SK-MEL-5 (cell line): ENCODE measurements around the gene GINS2. TPM values are rescaled to one million over a fixed set of nuclear protein-coding genes. Genes with fewer than 3 reads are reported as not detected.

Source experiments
- DNase-seq: peaks from one replicate; pipeline ENCODE4 v3.0.0-alpha.2; 2016; ENCODE audit warnings: low read depth, low spot score
- in situ Hi-C: cut with HindIII; loops from 2 replicates; pipeline ENCODE4 v1.10.0; 2016; ENCODE audit warnings: low sequenced_read_pairs, high pct_unique_total_duplicates, low pct_unique_long_range_greater_than_20kb
- total RNA-seq: library from RNA; depleted of rRNA; stranded (reverse); fragments of >200 nt; shearing (Covaris generic); gene quantifications from 2 replicates; pipeline ENCODE4 v1.2.3, GENCODE V29; 2014

Gene GINS2
- total RNA-seq, 1 experiment from 2014 or later, result 10.9 TPM

DNA sequence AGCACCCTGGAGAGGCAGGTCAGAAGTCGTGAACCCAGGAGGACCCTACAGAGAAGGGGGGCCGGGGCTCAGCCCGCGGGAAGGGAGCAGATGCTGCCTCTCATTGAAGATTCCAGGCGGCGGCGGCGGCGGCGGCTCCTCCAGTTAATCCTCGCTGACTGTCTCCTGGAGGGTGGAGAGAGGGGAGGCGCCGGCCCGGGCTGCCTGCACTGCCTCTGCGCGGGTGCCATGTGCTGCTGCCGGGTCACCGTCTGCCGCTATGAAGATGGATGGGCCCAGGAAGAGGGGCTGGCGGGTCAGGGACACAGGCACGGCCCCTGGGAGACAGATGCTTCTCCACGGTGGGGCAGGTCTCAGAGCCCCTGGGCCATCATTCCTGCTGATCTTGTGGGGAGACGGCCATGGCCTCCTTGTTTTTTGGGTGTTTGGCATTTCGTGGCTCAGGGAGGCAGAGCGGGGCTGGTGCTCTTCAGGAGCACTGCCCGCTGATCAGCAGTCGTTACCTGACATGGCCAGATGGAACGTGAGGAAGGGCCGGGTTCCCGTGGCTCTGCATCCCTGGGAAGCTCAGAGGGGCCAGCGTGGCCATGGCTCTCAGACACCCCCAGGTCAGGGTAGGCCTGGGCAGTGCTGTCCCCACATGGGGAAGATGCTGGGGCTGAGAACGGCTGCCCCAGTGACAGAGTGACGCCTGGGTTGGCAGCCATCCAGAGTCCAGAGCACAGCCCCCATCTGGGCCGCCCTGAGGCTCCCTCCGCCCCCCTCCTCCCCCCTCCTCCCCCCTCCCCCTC is 36.1 kb downstream of the GINS2 start:
- in situ Hi-C loops, result no loop called here
- no peak for DNase-seq

DNA sequence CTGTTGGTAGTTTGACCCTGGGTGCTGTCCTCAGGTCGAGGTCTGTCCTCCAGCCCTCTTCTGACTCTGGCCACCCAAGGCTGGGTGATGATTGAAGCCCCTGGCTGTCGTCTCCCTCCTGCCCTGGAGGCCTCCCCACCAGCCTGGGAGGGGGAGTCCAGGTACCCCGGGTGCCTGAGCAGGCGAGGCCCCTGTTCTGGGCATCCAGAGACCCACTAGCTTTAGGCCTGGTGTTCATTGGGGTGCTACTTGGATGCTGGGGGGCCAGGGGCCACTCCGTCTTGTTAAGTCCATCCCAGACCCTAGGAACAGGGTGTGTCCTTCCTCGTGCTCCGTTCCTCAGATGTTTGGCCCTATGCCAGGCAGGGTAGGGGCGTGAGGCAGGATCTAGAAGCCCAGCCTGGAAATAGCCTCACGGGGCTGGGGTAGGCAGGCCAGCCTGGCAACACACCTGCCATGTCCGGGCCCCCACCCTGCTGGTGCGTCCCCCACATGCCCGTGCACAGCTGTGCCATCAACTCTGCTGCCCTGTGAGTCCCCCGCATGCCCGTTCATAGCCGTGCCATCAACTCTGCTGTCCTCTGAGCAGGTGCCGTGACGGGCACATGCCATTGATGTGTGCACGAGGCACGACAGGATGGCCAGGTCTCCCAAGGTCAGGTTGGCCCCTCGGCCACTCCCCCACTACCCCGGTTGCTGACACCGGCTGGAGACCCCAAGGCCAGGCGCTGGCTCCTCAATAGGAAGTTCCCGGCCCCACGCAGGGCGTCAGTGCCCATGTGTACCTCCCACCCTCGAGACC is 36.9 kb downstream of the GINS2 start:
- in situ Hi-C loops, result no loop called here
- no peak for DNase-seq

DNA sequence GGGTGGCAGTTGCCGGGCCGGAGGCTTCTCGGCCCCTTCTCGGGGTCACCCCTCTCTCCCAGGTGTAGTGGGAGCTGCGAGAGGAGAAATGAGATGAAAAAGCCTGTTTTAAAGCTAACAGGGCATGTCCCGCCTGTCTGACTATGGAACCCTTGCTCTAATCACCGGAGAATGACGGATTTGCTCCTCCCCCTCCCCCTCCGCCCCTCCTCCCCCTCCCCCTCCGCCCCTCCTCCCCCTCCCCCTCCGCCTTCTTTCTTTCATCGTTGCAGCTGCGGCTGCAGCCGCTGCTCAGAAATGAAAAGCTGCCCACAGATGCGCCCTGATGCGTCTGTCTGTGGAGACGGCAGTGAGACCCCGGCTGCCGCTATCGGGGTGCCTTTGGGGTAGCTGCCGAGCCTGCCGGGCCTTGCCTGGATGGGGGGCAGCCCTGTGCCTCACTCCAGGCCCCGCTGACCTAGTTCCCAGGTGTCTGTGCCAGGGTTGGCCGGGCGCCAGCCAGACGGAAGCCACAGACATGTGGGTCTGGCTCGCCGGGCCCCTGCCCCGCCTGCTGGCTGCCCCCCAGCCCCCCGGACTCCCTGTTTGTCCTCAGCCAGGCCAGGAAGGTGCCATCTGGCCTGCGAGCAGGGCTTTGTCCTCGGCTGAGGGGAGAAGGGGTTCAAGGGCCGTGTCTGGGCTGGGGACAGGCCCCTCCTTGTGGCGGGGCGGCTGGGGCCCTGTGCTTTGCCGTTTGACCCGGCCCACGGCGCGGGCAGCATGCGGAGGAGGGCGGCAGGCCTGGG is 37.7 kb downstream of the GINS2 start:
- DNase-seq, result no peak
- in situ Hi-C loops, result no loop called here

DNA sequence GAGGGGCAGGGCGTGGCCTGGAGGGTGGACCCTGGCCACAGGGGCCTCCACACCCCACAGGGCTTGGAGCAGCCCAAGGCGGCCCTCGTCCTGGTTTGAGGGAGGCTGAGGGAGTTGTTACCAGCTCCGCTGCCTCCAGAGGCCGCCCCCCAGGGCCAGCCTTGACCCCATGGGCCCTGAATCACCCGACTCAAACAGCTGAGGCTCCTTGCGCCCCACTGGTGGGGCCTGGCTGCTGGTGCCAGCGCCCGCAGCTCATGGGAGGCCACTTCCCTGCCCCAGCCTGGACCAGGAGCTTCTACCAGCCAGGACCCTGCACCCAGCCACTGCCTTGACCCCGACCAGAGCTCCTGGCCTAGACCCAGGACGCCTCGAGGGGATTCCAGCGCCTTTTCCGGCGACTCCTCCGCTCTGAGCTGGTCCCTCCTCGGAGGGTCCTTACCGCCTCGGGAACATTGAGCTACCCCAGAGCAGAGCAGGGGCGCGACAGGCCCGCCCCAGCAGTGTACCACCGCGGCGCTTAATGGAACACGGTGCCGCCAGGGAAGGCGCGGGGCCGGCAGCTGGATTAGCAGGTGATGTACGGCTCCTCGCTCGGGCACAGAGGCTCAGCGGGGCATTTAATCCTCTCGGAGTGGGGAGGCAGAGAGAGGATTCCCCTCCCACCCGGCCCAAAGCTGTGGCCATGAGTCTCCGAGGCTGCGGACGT is 38.5 kb downstream of the GINS2 start:
- in situ Hi-C loops, result no loop called here
- DNase-seq, result no peak

DNA sequence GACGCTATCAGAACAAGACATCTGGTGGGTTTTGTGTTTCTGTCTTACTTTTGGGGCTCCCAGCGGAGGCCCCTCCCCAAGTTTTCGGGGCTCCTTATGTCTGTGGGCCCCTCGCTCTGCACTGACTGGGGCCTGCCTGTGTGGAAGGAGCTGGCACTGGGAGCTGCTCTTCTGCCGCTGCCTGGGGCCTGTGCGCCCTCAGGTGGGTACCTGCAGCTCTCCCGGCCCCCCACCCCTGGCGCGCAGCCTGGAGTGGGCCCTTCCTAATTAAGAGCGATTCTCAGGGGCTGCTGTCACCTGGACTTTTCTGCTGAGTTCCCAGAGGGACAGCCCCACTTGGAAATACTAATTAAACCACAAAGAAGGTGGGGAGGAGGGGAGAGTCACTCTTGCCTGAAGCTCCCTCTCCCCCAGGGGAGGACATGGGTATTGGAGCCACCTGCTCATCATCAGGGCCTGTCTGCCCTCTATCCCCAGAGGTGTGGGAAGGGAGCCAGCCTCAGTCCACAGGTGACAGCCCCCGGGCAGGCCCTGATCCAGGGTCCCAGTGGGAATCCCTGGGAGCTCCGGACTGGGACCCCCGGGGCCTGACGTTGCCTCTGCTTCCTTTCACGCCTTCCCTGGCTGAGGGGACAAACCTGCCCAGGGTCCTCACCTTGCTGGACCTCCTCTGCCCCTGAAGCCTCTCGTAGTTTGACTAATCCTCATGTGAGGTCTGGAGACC is 39.2 kb downstream of the GINS2 start:
- DNase-seq, result no peak
- in situ Hi-C loops, result no loop called here

DNA sequence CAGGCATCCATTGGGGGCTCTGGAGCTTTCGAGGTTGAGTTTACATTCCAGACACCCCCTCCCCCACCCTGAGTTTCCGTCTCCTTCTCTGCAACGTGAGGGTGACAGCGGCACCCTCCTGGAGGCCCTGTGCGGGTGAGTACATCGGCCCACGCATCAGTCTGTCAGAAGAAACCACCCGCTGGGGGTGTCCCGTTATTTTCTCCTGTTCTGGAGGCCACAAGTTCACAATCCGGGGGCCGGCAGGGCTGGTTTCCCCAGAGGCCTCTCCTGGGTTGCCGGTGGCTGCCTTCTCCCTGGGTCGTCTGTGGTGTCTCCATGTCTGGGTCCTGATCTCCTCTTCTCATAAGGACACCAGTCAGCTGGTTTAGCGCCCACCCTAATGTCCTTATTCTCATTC is 39.9 kb downstream of the GINS2 start:
- in situ Hi-C loops, result no loop called here
- no peak for DNase-seq

DNA sequence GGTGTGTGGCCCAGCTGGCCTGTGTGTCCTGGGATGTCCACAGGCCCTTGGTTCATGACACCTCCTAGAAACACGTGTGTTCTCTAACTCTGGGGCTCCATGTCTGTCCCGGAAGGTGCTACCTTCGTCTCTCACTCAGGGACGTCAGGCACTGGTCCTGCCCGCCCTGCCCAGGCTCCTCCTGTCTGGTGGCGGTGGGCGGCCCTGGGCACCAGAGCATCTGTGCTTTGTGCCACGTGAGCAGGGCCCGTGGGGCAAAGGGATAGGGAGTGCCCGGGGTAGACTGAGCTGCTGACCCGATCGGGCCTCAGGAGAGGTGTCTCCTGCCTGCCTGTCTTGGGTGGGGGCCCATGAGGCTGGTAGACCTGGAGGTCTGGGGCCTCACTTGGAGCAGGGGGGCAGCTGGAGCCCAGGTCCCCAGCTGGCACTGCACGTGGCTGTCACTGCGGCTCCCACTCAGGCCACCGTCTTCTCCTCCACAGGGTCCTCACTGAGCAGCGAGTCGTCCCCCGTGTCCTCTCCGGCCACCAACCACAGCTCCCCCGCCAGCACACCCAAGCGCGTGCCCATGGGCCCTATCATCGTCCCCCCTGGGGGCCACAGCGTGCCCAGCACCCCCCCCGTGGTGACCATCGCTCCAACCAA is 40.6 kb downstream of the GINS2 start:
- in situ Hi-C loops, result no loop called here
- no peak for DNase-seq

DNA sequence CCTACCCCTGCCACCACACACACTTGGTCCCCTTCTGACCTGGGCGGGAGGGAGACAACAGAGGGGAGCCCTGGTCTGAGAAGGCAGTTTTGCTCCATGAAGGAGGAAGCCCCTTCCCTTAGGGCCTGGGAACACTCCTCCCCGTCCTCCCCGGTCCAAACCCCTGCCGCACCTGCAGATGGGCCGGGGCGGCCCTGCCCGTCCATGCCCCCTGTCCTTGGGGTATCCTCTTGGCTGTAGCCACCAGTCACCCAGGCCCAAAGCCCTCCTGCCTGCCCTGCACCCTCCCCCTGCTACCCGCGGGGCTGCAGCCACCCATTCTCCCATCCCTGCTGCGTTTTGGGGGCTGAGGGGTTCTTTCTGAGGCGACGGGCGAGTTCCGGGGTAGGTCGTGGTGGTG is 41.8 kb downstream of the GINS2 start:
- DNase-seq, result no peak
- in situ Hi-C loops, result no loop called here

DNA sequence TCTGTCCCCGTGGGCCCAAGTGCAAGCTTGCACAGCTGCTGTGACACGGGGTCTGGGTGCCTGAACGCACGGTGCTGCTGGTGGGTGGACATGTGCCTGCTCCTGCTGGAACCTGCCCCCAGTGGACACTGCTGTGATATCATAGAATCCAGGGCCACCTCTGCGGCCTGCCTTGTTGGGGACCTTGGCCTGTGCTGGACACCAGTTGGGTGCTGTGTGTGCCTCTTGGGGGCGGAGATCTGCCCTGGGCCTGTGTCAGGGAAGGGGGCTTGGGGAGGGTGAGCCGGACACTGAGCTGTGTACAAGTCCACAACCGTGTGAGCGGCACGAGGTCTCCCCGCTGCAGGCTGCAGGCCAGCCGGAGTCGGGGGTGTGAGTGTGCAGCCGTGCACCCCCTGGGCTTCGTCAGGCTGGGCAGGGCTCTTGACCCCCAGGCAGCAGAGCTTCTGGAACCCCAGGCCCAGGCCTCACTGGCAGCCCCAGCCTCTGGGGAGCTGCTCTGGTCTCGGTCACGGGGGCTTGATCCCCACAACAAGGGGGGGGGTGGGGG is 42.3 kb downstream of the GINS2 start:
- DNase-seq, result no peak
- in situ Hi-C loops, result no loop called here

DNA sequence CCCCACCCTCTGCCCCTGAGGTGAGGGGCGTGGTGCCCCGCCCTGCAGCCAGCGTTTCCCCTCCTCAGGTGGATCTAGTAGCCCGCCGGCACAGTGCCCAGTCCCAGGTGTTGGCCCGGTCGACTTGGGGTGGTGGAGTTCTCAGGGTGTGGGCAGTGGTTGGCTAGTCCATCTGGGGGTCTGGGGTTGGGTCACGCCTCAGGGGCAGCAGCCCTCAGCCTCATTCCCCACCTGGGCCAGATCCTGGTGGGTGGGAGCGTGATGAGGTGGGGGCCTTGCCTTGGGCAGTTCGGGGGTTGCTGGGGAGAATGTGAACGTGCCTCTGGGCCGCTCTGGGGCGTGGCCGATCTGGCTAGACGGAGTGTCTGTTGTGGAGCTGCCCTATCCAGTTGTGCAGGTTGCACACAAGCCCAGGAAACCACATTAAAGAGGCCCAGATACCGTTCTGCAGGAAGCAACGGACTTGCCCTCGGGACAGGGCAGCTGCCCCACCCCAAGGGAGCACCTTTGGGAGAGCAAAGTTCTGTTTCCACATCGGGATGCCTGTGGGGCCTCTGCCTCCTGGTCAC is 43.6 kb downstream of the GINS2 start:
- in situ Hi-C loops, result no loop called here
- DNase-seq, result no peak

DNA sequence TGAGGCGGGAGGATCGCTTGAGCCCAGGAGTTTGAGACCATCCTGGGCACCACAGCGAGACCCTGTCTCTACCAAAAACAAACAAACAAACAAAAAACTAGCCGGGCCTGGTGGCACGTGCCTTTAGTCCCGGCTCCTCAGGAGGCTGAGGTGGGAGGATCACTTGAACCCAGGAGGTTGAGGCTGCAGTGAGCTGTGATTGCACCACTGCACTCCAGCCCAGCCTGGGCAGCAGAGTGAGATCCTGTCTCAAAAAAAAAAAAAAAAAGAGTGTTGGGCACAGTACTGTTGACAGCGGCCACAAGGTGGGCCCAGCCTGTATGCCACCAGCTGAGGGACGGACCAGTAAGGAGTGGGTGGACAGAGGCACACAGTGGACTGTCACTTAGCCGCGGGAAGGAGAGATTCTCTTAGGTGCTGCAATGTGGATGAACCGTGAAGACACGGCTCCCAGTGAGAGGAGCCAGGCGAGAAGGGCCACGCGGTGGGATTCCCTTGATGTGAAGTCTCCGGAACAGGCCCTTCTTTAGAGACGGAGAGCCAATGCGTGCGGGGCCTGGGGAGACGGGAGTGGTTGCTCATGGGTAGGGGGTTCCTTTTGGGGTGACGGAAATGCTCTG is 44.6 kb downstream of the GINS2 start:
- in situ Hi-C loops, result no loop called here
- DNase-seq, result no peak

DNA sequence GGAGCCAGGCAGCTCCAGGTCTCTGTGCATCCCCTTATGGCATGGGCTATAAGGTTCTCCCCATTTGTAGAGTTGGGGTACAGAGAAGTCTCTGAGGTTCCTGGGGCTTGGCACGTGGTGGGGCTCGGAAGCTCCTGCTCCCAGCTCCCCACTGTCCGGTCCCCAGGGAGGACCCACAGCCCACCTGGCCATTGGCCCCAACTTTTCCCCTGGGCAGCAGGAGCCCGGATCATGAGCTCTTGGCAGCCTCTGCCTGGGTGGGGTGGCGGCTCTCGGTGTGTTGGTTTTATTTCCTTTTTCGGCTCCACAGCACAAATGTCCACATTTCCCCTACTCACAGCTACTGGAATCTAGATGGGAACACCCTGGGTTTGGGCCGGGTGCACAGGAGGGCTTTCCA is 45.1 kb downstream of the GINS2 start:
- no peak for DNase-seq
- in situ Hi-C loops, result no loop called here

DNA sequence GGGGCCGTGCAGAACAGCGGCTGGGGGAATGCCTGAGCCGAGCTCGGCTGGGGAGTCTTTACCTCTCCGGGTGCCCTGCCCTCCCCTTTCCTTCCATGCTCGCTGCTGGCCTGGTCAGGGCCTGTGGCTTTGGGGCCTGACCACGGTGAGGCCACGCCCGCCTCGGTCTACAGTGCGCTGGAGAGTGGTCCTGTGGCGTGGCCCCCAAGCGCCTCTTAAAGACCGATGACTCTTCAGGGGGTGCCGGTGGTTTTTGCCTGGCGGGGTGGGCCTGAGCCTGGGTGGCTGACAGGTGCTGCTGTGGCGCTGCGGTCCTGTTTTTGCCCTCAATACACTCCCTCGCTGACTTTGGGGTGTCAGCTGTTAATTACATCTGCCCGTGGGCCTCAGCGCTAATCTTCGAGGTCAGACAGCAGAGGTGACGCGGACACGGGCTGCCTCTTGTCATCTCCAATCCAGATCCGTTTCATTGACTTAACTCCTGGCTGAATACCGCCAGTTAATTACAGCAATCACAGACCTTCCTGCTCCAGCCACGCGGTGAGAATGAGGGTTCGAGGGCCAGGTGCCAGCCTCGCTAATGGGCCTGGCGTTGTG is 45.9 kb downstream of the GINS2 start:
- DNase-seq, result no peak
- in situ Hi-C loops, result no loop called here

DNA sequence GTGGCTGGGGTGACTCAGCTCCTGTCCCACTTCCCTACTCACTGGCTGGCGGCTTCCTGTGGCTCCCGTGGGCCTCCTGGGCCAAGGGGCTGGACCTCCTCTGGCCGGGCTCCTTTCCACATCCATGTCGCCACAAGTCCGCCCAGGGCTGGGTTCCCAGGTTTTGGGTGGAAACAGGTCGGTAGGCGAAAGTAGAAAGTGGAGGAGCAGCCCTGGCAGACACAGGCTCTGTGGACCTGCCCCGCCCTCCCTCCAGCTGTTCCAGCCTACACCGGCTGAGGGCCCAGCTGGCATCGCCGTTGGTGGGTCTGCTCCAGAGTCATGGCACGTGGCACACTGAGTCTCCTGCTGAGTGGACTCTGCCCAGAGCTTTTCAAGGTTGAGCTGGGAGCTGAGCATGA is 47.0 kb downstream of the GINS2 start:
- in situ Hi-C loops, result no loop called here
- DNase-seq, result no peak

DNA sequence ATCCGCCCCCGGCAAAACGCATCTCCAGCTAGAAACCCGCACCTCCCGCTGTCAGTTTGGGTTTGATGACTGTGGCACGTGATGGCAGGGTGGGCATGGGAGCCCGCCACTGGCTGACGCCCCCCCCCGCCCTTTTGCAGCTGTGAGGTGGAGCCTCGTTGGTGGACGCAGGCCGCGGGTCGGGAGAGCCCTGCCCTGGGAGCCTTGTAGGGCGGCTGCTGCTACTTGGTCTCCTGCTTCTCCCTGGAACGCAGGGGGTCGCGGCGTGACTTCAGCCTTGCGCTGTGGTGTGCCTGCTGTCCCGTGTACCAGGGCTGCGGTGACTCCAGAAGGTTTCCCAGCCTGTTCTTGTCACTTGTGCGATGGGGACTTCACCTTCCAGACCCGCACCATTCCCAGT is 47.4 kb downstream of the GINS2 start:
- no peak for DNase-seq
- in situ Hi-C loops, result no loop called here
